HG03060 (cell line): ENCODE measurements around the gene TNIP2.
A peak's percentile ranks its signal among the peaks of the same experiment; 100 is the strongest.

Experiments used
- ATAC-seq: cut with Tn5 transposase; IDR thresholded peaks from one replicate; pipeline ENCODE4 v1.9.1; 2021; ENCODE audit warnings: low read depth, moderate number of reproducible peaks; ENCODE audit not compliant: unreplicated experiment

The TNIP2 gene, protein sequence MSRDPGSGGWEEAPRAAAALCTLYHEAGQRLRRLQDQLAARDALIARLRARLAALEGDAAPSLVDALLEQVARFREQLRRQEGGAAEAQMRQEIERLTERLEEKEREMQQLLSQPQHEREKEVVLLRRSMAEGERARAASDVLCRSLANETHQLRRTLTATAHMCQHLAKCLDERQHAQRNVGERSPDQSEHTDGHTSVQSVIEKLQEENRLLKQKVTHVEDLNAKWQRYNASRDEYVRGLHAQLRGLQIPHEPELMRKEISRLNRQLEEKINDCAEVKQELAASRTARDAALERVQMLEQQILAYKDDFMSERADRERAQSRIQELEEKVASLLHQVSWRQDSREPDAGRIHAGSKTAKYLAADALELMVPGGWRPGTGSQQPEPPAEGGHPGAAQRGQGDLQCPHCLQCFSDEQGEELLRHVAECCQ

DNA sequence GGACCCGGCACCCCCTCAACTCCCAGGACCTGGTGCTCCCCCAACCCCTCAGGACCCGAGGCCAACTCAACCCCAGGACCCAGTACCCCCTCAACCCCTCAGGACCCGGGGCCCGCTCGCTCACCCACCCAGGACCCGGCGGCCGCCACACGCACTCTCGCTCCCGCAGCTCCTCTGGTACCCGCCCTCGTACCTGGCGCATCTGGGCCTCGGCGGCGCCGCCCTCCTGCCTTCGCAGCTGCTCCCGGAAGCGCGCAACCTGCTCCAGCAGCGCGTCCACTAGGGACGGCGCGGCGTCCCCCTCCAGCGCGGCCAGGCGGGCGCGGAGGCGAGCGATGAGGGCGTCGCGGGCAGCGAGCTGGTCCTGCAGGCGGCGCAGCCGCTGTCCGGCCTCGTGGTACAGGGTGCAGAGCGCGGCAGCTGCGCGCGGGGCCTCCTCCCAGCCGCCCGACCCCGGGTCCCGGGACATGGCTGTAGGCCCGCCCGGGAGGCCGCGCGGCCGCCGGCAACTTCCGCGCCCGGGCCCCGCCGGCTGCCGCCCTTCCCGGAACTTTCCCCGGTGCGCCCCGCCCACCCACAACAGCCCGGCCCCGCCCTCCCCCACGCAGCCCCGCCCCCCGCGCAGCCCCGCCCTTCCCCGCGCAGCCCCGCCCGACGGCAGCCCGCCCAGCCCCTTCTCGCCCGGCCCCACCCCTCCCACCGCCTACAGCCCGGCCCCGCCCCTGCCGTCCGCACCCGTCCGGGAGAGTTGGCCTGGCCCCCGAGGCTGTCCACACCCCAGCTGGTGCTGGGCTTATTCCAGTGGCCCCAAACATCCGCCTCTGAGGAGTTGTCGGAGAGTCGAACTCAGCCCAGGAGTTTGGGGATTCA, at the start of gene TNIP2:
Gene TNIP2, minus strand, starts transcription at position 516 of the 870 bp plus-strand sequence. Its CDS starts 47 bp downstream, at position 469.
- no peak for ATAC-seq

DNA sequence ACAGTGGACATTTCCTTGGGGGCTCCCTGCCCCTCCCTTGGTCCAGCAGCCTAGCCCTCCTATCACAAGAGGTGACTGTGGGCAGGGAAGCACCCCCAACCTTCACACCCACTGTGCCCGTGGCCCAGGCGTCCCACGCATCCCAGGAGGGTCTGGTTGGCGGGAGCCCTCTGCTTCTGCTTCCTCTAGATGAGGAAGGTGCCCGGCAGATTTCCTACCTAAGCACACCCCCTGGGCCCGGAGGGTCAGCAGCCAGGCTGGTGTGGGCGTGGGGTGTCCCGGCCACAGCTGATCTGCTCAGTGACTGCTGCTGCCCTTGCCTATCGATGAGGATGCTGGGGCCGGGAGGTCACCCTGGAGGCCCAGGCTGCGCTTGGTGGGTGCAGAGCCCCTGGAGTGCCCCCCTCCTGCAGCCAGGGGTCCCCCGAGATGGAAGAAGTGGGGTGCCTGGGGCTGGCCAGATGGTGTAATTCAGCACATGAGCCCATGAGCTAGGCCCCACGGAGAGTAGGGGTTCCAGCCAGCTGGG, 48.9 kb upstream of the TNIP2 start:
- ATAC-seq, result no peak

DNA sequence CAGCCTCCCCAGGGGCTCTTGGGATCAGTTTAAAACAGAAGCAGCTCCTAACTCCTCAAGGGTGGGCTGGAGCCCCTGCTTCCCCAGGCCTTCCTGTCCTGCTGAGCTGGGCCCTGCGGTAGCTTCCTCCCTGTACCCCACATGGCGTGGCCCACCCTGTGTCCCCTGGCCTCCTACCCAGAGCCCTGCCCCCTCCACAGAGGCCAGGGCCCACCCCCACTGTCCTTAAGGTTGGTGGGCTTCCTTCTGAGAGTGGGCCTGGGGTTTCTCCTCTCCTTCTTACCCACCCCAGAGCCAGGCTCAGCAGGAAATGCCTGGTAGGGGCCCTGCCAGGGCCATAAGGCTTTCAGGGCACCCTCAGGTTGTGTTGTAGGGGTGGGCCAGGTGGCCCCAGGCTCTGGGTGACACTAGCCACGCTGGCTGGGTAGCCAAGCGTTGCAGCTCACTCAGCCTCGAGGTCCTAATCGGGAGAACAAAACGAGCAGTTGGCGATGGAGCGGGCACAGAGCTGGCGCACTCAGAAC, 48.4 kb upstream of the TNIP2 start:
- no peak for ATAC-seq

DNA sequence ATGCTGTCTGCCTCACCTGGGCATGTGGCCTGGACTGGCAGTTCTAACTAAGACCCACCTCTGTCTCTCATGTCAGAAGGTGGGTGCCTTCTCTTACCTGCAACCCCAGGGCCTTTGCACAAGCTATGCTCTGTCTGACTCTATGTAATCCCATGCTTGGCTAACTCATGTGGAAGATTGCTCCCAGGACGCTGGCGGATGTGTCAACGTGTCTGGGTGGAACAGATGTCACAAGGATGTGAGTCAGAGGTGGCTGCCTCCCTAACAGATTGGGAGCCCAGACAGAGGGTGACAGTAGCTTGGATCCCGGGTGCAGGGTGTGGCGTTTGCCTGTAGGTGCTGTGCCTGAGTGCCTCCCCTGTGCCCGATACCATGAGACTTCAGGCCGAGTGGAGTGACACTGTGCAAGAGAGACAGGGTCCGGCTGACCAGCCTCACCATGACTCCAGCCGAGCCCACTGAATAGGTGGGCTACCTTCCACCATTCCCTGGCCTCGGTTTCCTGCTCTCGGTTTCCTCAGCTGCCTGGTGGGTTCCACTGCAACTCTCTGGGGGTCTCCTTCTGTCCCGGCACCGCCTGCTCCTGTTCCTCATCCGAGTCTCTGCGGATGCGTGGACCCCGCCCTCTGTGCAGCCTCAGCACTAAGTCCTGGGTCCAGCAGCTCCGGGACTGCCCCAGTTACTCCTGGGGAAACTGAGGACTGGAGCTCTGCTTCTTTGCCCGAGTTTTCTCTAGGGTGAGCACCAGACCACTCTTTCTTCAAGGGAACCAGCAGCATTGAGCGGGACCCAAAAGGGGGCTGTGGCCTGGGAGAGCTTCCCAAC, 47.7 kb upstream of the TNIP2 start:
- no peak for ATAC-seq

DNA sequence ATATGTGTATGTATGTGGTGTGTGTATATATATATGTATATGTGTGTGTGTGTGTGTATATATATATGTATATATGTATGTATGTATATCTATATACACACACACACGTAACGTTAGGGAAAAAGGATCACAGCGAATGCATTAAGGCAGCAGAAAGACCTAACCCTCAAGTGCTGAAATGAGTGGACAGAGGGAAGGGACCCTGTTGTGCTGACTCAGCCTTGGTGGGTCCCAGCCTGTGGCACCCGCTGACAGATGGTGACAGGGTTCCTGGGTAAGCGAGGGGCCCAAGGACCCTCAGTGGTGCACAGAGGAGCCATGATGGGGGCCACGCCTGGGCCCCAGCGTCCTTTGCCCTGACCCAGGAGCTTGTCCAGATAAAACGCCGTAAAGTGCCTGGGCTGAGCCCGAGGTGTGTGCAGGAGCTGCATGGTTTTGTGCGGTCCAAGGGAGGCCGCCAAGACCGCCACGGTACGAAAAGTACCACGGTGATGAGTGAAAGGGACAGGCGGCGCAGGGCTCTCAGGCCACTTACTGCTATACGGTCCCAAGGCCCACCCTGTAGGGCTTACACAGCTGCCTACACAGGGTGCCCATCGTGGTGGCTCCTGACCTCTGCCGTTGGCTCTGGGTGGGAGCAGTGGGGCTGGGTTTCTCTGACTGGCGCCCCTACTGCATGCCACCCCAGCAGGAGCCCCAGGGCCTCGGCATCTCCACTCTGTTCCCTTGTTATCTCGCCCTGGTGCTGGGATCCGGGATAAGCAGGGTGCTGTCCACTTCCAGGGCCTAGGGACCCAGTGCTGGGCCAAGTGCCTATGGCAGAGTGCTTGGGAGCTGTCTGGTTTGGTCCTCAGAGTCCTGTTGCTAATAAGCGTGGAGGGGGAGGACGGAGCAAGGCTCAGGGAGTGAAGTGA, 46.7 kb upstream of the TNIP2 start:
- ATAC-seq, result no peak

DNA sequence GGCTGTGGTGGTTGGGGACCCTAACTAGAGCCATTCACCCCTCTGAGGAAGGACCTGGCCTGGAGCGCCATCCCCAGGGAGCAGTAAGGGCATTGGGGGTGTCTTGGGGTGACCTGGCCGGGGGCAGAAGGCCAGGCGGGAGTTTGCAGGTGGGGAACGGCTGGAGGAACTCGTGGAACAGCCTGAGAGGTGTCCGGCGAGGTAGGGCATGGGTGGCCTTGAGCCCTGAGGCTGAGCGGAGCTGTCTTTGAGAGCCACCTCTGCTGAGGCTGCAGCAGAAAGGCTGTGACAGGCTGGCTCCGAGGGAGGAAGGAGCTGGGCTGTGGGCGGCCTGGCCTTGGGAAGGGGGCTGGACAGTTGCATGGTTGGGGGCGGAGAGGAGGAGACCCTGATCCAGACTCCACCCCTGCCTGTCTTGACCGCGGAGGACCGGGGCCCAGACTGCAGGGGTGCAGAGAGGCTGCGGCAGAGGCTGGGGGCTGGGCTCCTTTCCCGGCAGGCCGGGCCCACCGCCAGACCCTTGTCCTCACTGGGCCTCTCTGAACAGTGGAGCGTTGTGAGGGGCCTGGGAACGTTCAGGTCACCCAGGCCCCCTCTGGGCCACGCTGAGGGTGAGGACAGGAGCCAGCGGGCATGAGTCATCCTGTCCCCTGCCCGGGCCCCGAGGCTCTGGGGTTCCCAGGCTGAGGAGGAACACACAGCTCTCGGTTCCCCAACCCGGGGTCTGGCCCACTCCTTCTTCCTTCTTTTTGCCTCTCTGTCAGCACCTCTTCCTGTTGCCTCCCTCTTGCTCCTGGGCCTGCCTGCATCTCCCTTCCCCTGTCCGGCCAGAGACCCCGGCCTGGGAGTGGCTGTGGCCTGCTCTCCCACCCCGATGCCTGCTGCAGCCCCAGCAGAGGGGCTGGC, 44.8 kb upstream of the TNIP2 start:
- ATAC-seq, result no peak

DNA sequence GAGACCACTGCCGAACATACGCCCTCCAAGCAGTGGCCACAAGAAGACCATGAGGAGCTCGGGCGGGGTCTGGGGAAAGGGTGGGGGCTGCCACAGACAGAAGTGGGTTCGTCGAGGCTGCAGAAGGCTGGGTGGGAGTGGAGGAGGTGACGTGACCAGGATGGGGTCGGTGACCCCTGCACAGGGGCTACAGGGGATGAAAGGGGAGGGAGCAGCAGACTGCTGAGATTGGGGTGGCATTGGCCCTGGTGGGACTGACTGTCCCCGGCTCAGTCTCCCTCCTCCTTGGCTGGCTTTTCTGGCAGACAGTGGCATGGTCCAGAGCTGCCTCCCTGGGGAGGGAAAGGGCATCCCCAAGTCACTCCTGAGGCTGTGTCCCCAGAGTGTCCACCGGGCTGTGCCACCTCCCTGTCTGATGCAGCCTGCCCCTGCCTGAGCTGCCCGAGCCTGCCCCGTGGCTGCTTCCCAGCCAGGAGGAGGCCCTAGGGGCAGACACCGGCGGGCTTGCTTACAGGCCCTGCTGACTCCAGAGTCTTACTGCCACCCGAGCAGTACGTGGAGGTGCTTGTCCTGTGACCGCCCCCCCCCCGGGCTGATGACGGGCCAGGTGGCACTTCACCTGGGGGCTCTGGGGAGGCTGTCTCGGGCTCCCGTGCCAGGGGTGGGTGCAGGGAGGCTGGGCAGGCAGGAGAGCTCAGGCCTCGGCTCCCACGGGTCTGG, 44.0 kb upstream of the TNIP2 start:
- ATAC-seq, result no peak

DNA sequence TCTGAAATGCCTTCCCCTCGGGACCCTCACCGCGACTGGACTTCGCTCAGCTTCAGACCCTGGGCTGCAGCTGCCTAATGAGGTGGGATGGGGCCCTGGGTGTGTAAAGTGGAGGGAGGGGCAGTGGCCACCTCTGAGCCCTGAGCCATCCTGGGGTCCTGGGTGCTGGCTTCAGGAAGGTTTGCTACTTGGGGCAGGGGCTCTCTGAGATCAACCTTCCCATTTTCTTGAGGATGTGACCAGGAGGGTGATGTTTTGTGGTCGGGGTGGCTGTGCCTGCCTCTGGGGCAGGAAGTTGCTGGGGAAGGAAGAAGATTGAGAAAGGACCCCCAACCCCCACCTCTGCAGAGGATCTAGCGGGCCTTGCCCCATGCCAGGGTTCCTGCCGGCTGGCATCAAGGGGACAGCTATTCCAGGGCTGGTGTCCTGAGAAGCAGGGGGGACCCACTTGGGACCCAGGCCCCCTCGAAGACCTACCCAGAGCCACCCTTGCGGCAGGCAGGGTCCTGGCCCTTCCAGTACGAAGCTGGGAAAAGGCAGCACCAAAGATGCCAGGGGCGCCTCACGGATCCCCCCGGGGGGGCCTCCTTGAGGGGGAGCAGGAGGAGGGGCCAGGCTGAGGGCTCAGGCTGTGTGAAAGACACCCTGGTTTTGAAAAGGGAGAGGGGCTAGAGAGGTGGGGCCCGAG, 43.2 kb upstream of the TNIP2 start:
- ATAC-seq, result no peak

DNA sequence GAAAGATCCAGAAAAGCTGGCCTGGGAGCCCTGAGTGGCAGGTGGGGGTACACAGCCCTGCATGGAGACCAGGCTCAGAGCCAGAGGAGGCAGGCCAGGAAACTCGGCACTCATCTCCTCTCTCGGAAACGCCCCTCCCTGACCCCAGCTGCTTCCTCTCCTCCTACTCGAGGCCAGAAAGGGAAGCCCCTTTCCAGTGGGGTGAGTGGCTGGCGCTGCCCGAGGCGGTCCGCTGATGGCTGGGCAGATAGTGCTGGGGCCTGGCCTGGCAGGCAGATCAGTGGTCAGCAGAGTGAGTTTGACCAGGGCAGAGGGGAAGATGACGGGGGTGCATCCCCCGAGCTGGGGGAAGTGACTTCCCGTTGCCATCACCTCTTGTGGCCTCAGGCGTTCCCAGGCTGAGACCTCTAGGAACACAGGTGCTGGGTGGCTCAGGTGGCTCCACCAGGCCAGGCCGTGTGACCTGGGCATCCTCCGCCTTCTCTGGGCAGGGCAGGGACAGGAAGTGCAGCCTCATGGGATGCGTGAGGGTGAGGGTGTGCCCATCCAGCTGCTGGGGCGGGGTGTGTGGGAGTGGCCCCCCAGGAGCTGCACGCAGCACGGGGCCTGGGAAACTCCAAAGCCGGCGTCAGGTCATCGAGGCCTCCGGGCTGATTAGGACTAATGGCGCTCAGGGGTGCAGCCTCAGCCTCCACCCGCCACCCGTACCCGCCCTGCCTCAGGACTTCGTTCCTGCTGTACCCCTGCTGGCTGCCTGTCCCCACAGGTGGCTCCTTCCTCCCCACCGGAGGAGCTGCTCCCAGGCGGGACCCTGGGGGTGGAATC, 42.5 kb upstream of the TNIP2 start:
- peak; percentile 34 for ATAC-seq

DNA sequence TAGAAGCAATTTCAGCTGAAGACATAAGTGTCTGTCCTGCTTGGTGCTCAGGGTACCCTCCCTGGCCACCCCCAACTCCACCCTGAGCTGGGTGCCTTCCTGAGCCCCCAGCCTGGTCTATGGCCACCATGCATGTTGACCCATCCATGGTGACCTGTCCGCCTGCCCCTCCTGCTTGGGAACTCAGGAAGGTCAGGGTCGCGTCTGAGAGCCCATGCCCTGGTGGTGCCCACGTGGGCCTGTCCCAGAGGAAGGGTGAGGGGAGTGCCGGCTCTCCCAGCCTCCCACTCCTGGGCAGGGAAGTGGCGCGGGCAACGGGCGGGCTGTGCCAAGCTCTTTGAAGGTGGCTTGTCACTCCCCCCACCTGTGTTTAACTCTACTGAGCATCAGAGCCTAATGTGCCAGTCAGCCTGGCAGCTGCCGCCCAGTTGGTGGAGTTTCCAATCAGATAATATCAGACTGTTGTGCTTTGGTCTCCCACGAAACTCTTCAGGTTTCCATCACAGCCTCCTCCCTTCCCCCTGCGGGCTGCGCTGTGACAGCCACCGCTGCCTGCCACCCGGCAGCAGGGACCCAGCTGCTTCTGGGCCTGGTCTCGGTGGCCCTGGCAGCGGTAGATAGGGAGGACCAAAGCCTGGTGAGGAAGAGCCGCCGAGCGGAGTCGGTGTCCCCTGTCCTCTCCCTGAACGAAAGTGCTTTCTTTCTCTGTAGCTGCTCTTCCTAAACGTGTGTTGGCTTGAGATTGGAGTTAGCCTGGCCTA, 41.6 kb upstream of the TNIP2 start:
- ATAC-seq, result no peak

DNA sequence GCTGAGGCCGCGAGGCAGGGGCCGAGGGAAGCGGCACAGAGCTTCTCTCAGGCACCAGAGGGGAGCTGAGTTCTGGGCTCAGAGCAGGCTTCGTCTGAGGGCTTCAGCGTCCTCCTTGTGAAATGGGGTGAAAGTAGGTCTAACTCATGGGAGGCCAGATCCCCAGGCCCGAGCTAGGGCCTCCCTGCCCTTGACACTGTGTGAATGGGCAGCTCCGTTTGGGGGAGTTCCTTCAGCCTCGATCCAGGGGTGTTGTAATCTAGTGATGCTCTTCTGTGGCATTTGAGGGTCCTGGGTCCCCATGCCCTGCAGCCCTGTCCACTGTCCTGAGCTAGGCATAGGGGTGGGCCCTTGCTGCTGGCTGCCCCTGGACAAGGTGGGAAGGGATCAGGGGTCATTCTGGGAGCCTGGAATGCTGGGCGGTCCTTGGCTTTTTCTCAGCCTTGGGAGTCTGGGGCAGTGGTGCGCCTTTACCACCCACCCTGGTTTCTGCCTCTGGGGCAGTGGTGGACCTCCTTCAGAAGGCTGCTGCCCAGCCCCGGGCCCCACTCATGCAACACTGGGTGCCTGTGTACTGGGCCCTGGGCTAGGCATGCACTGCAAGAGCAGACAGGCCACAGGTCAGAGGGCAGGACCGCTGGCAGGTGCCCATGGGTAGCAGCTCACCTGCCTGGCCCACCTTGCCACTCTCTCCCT, 40.9 kb upstream of the TNIP2 start:
- ATAC-seq, result no peak

DNA sequence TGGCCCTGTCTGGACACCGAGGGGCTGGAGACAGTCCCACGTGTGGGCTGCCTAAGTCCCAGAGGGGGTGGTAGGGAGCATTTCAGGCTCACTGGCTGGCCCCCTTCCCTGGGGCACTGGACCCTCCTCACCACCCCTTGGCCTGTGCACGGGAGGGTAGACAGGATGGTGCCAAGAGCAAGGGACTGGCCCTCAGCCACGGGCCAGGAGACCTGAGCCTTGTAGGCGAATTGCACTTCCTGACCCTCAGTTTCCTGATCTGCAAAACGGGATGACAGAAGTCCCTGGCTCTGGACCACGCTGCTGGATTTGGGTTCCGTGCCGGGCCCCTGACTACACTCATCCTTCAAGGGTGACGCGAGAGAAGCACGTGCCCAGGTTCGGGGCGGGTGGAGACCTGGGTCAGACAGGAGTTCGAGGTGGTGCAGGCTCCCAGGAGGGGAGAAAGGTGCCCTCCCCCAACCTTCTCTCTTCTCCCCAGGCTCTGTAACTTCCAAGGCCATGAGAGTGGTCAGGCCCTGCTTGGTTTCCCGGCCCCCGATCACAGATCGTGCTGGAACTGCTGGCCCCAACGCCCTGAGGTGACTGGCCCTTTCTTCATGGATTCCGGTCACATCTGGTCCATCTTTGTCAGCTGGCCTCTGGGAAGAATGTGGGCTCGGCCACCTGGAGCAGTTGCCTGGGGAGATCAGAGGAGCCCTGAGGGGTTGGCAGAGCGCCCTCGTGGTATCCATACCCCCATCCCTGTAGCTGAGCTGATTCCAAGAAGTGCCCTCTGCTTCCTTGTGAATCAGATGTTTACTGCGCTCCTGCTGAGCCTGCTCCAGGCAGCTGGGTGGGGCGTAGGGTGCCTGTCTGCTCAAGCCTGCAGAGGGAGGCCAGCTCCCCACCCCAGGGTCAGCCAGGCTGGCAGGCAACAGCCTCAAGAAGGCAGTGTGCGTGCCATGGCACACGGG, 40.0 kb upstream of the TNIP2 start:
- no peak for ATAC-seq

DNA sequence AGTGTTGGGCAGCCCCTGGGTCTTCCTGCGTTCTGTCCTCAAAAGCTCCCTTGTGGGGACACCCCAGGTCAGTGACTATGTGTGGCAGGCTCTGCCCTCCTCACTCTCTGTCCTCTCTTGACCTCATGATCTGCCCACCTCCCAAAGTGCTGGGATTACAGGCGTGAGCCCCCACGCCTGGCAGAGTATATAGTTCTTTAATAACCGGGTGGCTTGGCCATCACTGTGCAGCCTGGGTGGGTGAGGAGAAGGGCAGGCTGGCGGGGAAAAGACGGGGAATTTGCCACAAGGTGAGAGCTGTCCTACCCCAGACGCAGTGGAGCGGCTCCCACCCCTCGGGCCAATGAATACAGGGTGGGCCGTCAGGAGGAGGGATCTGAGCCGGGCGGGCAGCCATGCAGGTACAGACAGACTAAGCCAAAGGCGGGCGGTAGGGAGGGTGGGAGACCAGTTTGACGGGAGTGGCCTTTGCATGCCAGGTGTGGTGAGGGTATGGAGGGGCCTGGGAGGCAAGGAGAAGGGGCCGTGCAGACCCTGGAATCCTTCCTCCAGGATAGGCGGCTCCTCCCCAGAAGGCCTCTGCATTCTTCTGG, 39.3 kb upstream of the TNIP2 start:
- no peak for ATAC-seq
